Ishikawa (cell line): ENCODE measurements around the gene AKAP11.

Experiments
- CEBPB ChIP-seq: IDR thresholded peaks from 2 replicates; pipeline ENCODE4 v1.6.1; 2012
- CREB1 ChIP-seq: IDR thresholded peaks from 2 replicates; pipeline ENCODE4 v1.6.1; 2012; ENCODE audit warnings: low read depth
- EGR1 ChIP-seq: IDR thresholded peaks from 2 replicates; pipeline ENCODE4 v1.6.1; 2012
- EP300 ChIP-seq: IDR thresholded peaks from 2 replicates; pipeline ENCODE4 v1.6.1; 2012; ENCODE audit warnings: borderline replicate concordance
- FOXM1 ChIP-seq: IDR thresholded peaks from 2 replicates; pipeline ENCODE4 v1.6.1; 2012; ENCODE audit warnings: low read depth, borderline replicate concordance
- RAD21 ChIP-seq: IDR thresholded peaks from 2 replicates; pipeline ENCODE4 v1.6.1; 2012; ENCODE audit warnings: low read depth
- TAF1 ChIP-seq: IDR thresholded peaks from 2 replicates; pipeline ENCODE4 v1.6.1; 2012; ENCODE audit warnings: low read depth, mild to moderate bottlenecking
- TCF12 ChIP-seq: IDR thresholded peaks from 2 replicates; pipeline ENCODE4 v1.6.1; 2012; ENCODE audit warnings: low read depth
- YY1 ChIP-seq: IDR thresholded peaks from 2 replicates; pipeline ENCODE4 v1.6.1; 2012; ENCODE audit warnings: low read depth
- ZBTB7A ChIP-seq: IDR thresholded peaks from 2 replicates; pipeline ENCODE4 v1.6.1; 2012; ENCODE audit warnings: low read depth
- TF ChIP-seq, protein P1 (sequence below): IDR thresholded peaks from 2 replicates; pipeline ENCODE4 v1.6.1; 2012
- TF ChIP-seq, protein P2 (sequence below): IDR thresholded peaks from 2 replicates; pipeline ENCODE4 v1.6.1; 2012; ENCODE audit warnings: low read depth, mild to moderate bottlenecking

DNA sequence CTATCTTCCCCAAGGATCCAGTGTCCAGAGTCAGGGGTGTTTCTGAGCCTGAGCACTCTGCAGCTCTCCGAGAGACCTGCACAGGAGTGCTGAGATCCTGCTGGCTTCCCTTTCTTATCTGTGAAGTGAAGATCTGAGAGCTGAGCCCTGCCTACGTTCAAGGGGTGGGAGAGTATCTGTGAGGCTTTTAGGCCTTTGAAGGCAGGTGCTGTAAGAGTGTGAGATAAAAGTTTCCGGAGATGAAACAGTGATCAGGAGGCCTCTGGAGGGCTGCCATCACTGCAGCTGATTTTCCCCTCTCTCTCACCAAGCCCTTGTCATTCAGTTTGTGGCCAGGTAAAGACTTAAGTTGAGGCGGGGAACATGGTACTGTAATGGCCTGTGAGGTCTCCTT, 83.1 kb downstream of the AKAP11 start:
- no peak for TF ChIP-seq TAF1
- TF ChIP-seq CREB1, result no peak
- TF ChIP-seq, protein P1, sequence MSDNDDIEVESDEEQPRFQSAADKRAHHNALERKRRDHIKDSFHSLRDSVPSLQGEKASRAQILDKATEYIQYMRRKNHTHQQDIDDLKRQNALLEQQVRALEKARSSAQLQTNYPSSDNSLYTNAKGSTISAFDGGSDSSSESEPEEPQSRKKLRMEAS, result no peak
- TF ChIP-seq TCF12, result no peak
- TF ChIP-seq, protein P2, sequence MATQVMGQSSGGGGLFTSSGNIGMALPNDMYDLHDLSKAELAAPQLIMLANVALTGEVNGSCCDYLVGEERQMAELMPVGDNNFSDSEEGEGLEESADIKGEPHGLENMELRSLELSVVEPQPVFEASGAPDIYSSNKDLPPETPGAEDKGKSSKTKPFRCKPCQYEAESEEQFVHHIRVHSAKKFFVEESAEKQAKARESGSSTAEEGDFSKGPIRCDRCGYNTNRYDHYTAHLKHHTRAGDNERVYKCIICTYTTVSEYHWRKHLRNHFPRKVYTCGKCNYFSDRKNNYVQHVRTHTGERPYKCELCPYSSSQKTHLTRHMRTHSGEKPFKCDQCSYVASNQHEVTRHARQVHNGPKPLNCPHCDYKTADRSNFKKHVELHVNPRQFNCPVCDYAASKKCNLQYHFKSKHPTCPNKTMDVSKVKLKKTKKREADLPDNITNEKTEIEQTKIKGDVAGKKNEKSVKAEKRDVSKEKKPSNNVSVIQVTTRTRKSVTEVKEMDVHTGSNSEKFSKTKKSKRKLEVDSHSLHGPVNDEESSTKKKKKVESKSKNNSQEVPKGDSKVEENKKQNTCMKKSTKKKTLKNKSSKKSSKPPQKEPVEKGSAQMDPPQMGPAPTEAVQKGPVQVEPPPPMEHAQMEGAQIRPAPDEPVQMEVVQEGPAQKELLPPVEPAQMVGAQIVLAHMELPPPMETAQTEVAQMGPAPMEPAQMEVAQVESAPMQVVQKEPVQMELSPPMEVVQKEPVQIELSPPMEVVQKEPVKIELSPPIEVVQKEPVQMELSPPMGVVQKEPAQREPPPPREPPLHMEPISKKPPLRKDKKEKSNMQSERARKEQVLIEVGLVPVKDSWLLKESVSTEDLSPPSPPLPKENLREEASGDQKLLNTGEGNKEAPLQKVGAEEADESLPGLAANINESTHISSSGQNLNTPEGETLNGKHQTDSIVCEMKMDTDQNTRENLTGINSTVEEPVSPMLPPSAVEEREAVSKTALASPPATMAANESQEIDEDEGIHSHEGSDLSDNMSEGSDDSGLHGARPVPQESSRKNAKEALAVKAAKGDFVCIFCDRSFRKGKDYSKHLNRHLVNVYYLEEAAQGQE, result no peak
- TF ChIP-seq CEBPB, result no peak
- no peak for TF ChIP-seq YY1
- no peak for TF ChIP-seq RAD21
- TF ChIP-seq EP300, result no peak
- TF ChIP-seq EGR1, result no peak
- no peak for TF ChIP-seq ZBTB7A
- no peak for TF ChIP-seq FOXM1
